ENCODE data around the gene LHFPL3.

DNA sequence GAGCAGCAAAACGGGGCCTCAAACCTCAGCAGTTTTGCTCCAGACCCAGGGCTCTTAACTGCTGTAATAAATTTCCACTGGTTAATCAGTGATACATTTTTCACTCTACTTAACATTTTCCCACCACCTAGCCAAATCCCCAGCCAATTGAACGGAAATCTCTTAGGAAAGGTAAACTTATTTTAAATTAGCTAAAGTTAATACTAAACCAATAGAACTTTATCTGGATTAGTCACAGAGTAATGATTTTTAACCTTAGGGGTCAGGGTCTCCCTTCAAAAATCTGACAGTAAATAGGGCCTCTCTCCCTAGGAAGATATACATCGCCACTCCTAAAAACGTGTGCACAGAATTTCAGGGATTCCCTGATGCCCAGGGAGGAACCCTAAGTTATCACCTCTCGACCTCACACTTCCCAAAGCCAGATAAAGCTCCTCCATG, 598.2 kb downstream of the LHFPL3 start:
- TF ChIP-seq CTCF (IDR thresholded peaks at IDR 0.05) = no peak
- no peak for TF ChIP-seq POLR2A (IDR thresholded peaks at IDR 0.05)

Measured in right lobe of liver (tissue), 4 donors.